HepG2 (cell line): ENCODE data around the gene PARM1. TPM values are rescaled to one million over a fixed set of nuclear protein-coding genes. Genes with fewer than 3 reads are reported as not detected.

ENCODE experiments used
- ATAC-seq: fragments of 200-7000 bp; cut with Tn5 transposase; 3 replicates; pipeline ENCODE4 v1.9.1; 2020; ENCODE audit warnings: mild to moderate bottlenecking, moderate library complexity
- BruUV-seq: library from RNA; stranded (reverse); fragments of 400-500 nt; replicated peaks from 2 replicates; lab custom pipeline; 2021; lab: Mats Ljungman, UMichigan
- CTCF ChIA-PET: fragments of 300-600 bp; formaldehyde crosslinking; extraction: SDS; loops from one replicate; lab custom pipeline; 2021; ENCODE audit warnings: low total read pairs, inconsistent platforms, low intra/inter-chr PET ratio; lab: Yijun Ruan, JAX
- POLR2A ChIA-PET: fragments of 350-600 bp; sonication (Branson Sonifier 250); formaldehyde crosslinking; loops from one replicate; lab custom pipeline; 2020; ENCODE audit warnings: antibody characterized with exemption, inconsistent platforms; lab: Yijun Ruan, JAX
- DNase-seq: peaks from one replicate; pipeline ENCODE4 v3.0.0-alpha.2; 2015; ENCODE audit warnings: low spot score
- FAIRE-seq: peaks from 3 replicates; lab custom pipeline; 2011; peaks lifted over from hg19 to GRCh38; lab: Jason Lieb, UNC
- H2AFZ ChIP-seq: one replicate; pipeline ENCODE4 v1.6.1; 2011; ENCODE audit warnings: low read length, inconsistent platforms
- H3K27ac ChIP-seq: fragments of 300-600 bp; 3 replicates; pipeline ENCODE4 v1.8.0; 2011; ENCODE audit warnings: mixed run types, mild to moderate bottlenecking, mixed read lengths, low read length, inconsistent platforms; ENCODE audit not compliant: insufficient read depth; ENCODE audit errors: extremely low read length
- H3K27me3 ChIP-seq, 2 experiments: fragments of 200-600 bp in 1 of 2; 2 replicates in 1 of 2; 3 replicates in 1 of 2; pipeline versions ENCODE4 v1.6.0 to v1.8.0; 2011; ENCODE audit warnings: low read length in 2 of 2, mild to moderate bottlenecking in 2 of 2, moderate library complexity in 2 of 2, inconsistent platforms in 1 of 2; ENCODE audit not compliant: insufficient read depth in 2 of 2, control insufficient read depth in 1 of 2
- H3K36me3 ChIP-seq, 2 experiments: fragments of 200-600 bp in 1 of 2; replicated peaks in 1 of 2; 2 replicates in 1 of 2; 3 replicates in 1 of 2; pipeline versions ENCODE4 v1.5.1 to v1.8.0; 2011; ENCODE audit warnings: low read length in 2 of 2, inconsistent platforms in 1 of 2; ENCODE audit not compliant: insufficient read depth in 2 of 2, control insufficient read depth in 1 of 2
- H3K4me1 ChIP-seq: 2 replicates; pipeline ENCODE4 v1.5.1; 2012; ENCODE audit warnings: low read length, inconsistent platforms; ENCODE audit not compliant: insufficient read depth
- H3K4me2 ChIP-seq: 2 replicates; pipeline ENCODE4 v1.6.0; 2011; ENCODE audit warnings: low read depth, low read length, inconsistent platforms
- H3K4me3 ChIP-seq, 3 experiments: fragments of 200-600 bp in 1 of 3; sonication (generic), shearing (Covaris generic) in 1 of 3; replicated peaks in 1 of 3; 2 replicates each; pipeline ENCODE4 v1.5.1; 2011 to 2016; ENCODE audit warnings: low read length in 3 of 3, inconsistent platforms in 2 of 3, low read depth in 2 of 3, mild to moderate bottlenecking in 2 of 3, control low read depth in 1 of 3, mixed read lengths in 1 of 3; ENCODE audit not compliant: insufficient read depth in 1 of 3
- H3K79me2 ChIP-seq: one replicate; pipeline ENCODE4 v1.6.1; 2011; ENCODE audit warnings: low read length, inconsistent platforms; ENCODE audit not compliant: insufficient read depth
- H3K9ac ChIP-seq: 2 replicates; pipeline ENCODE4 v1.6.0; 2011; ENCODE audit warnings: mild to moderate bottlenecking, low read depth, low read length, inconsistent platforms; ENCODE audit not compliant: insufficient read depth
- H3K9me3 ChIP-seq: 2 replicates; pipeline ENCODE4 v1.5.1; 2012; ENCODE audit warnings: mild to moderate bottlenecking, low read length
- H4K20me1 ChIP-seq: 2 replicates; pipeline ENCODE4 v1.6.0; 2011; ENCODE audit warnings: inconsistent platforms, mild to moderate bottlenecking, low read length, moderate library complexity; ENCODE audit not compliant: insufficient read depth
- HBP1 ChIP-seq: IDR thresholded peaks from 2 replicates; pipeline ENCODE4 v1.6.1; 2016; ENCODE audit warnings: low read depth, control low read depth
- PRDM10 ChIP-seq: sonication (generic); formaldehyde crosslinking; IDR thresholded peaks from 2 replicates; pipeline ENCODE4 v1.4.0; 2020; ENCODE audit warnings: low read depth, missing genetic modification reagents
- RBFOX2 ChIP-seq: fragments of 200-400 bp; formaldehyde crosslinking; IDR thresholded peaks from 2 replicates; pipeline ENCODE4 v1.6.1; 2017; ENCODE audit warnings: low read depth, mild to moderate bottlenecking, low read length
- SALL2 ChIP-seq: sonication (generic); formaldehyde crosslinking; IDR thresholded peaks from 2 replicates; pipeline ENCODE4 v1.8.1; 2023; ENCODE audit warnings: mild to moderate bottlenecking, missing genetic modification reagents, inconsistent platforms
- TBX3 ChIP-seq: fragments of 450-650 bp; IDR thresholded peaks from 2 replicates; pipeline ENCODE4 v1.6.1; 2017; ENCODE audit warnings: antibody characterized with exemption, mild to moderate bottlenecking, inconsistent platforms, borderline replicate concordance
- ZBTB38 ChIP-seq: sonication (generic); formaldehyde crosslinking; IDR thresholded peaks from 2 replicates; pipeline ENCODE4 v1.5.1; 2020; ENCODE audit warnings: mild to moderate bottlenecking, missing genetic modification reagents
- ZEB1 ChIP-seq: IDR thresholded peaks from 2 replicates; pipeline ENCODE4 v1.6.1; 2012; ENCODE audit warnings: mild to moderate bottlenecking, low read depth, inconsistent platforms; ENCODE audit not compliant: insufficient replicate concordance
- ZFP41 ChIP-seq: sonication (generic); formaldehyde crosslinking; IDR thresholded peaks from 2 replicates; pipeline ENCODE4 v1.4.0; 2020; ENCODE audit warnings: mild to moderate bottlenecking, missing genetic modification reagents, borderline replicate concordance
- ZNF414 ChIP-seq: sonication (generic); formaldehyde crosslinking; IDR thresholded peaks from 2 replicates; pipeline ENCODE4 v1.5.0; 2020; ENCODE audit warnings: missing genetic modification reagents
- ZNF710 ChIP-seq: sonication (generic); formaldehyde crosslinking; IDR thresholded peaks from 2 replicates; pipeline ENCODE4 v1.5.0; 2020; ENCODE audit warnings: mild to moderate bottlenecking, missing genetic modification reagents, borderline replicate concordance
- WGBS: methylation state at CpG from one replicate; pipeline ENCODE4 v1.1.6; 2017; ENCODE audit warnings: low lambda C conversion rate; 5-methylcytosine and 5-hydroxymethylcytosine counted together
- in situ Hi-C: cut with HindIII; loops from 2 replicates; pipeline ENCODE4 v1.10.0; 2017; ENCODE audit warnings: low pct_unique_long_range_greater_than_20kb; ENCODE audit not compliant: extremely low pct_ligation_motif_present
- intact Hi-C: fragments of 100-400 bp; cut with micrococcal nuclease; formaldehyde crosslinking; loops from one replicate; pipeline ENCODE4 v1.10.0; 2022; ENCODE audit not compliant: unreplicated experiment
- polyA plus RNA-seq, 8 experiments: library from polyadenylated mRNA; depleted of rRNA in 3 of 8; stranded (reverse) in 7 of 8; unstranded in 1 of 8; fragments of >200 nt; fragmentation: Illumina TruSeq in 4 of 8; extraction: Trizol in 4 of 8; gene quantifications; 2 replicates each; pipeline versions ENCODE4 v1.2.1 to v1.2.3, GENCODE V29; 2011 to 2016; ENCODE audit warnings: low read depth in 4 of 8, missing spikeins in 1 of 8, mixed read lengths in 1 of 8; ENCODE audit not compliant: insufficient read depth in 1 of 8
- total RNA-seq, 5 experiments: library from RNA; depleted of rRNA; stranded (reverse); fragments of >200 nt; fragmentation: Illumina TruSeq; extraction: Trizol; gene quantifications; 2 replicates each; pipeline ENCODE4 v1.2.3, GENCODE V29; 2016; ENCODE audit warnings: low read depth in 1 of 5

The PARM1 gene
- total and polyA plus RNA-seq, 2 of the 13 experiments (the other 11 are each of a cell fraction or from before 2014, with no cell fraction given): not detected

GRCh38 chr4:74958881-74959280, 26.0 kb downstream of the PARM1 start (continued):
- no peak for TF ChIP-seq ZNF710 (CRISPR knock-in tag)
- TF ChIP-seq SALL2 (CRISPR knock-in tag): no peak

- 3% methylated on average over 2 of the region's 2 CpGs for WGBS
- Histone ChIP-seq H3K4me1 (no peaks in the 10 kb centered on the region), H3K36me3 (no peaks in the 10 kb centered on the region), H4K20me1 (no peaks in the 10 kb centered on the region), H3K9ac (no peak overlapping the region), H3K27me3 (no peaks in the 10 kb centered on the region), H3K79me2 (no peaks in the 10 kb centered on the region), H3K9me3 (no peaks in the 10 kb centered on the region), H2AFZ (no peak overlapping the region), H3K4me3 (no peak overlapping the region), H3K27ac (no peak overlapping the region), H3K4me2 (no peak overlapping the region)
- intact Hi-C loops (no loop called here), in situ Hi-C loops (no loop called here)
- BruUV-seq: no TSS peak
- ChIA-PET CTCF (no interaction called here), POLR2A (no interaction called here)
- ATAC-seq (no peak), FAIRE-seq (no peak), DNase-seq (no peak)
- TF ChIP-seq TBX3: no peak
- no peak for TF ChIP-seq PRDM10 (CRISPR knock-in tag)
- no peak for TF ChIP-seq ZEB1
- no peak for TF ChIP-seq ZNF414 (CRISPR knock-in tag)
- TF ChIP-seq HBP1 (CRISPR knock-in tag): no peak
- TF ChIP-seq ZFP41 (CRISPR knock-in tag): no peak
- TF ChIP-seq ZBTB38 (CRISPR knock-in tag): no peak
- TF ChIP-seq RBFOX2: no peak
These were observed 28.3 kb downstream of the PARM1 start for GRCh38 chr4:74961230-74961629.
